ENCODE results near the gene DMAC2. TPM values are rescaled to one million over a fixed set of nuclear protein-coding genes. Genes with fewer than 3 reads are reported as not detected.

The DMAC2 gene
- total RNA-seq, 4 donors from 2014 or later = 41.3 to 62.0 (median 48.3) TPM

GRCh38 chr19:41408256-41408655, 31.5 kb downstream of the DMAC2 start:
- no peak for DNase-seq
- Histone ChIP-seq H3K9me3 (no peaks in the 10 kb centered on the region), H3K4me3 (no peak overlapping the region), H3K36me3 (peaks cover 0 to 27% (median 0%) of the 10 kb centered on the region in 3 donors), H3K27me3 (no peaks in the 10 kb centered on the region), H3K27ac (no peak overlapping the region), H3K4me1 (peaks cover 0 to 29% (median 3%) of the 10 kb centered on the region in 4 donors)
- peak in 2 of 6 experiments; percentile 26 for TF ChIP-seq CTCF (IDR thresholded peaks at IDR 0.05)
- no peak for TF ChIP-seq POLR2A (IDR thresholded peaks at IDR 0.05)

- Histone ChIP-seq H3K4me1 (peaks cover 0 to 29% (median 3%) of the 10 kb centered on the region in 4 donors), H3K27ac (no peak overlapping the region)
- DNase-seq = no peak
Measured at GRCh38 chr19:41407271-41407670, 32.4 kb downstream of the DMAC2 start.

GRCh38 chr19:41405776-41406175, 33.9 kb downstream of the DMAC2 start:
- peaks cover 0 to 29% (median 3%) of the 10 kb centered on the region in 4 donors for H3K4me1 ChIP-seq
- H3K27ac ChIP-seq = no peak overlapping the region
- no peak overlapping the region for H3K4me3 ChIP-seq

More at GRCh38 chr19:41407271-41407670, 32.4 kb downstream of the DMAC2 start:
- H3K36me3 ChIP-seq = peaks cover 0 to 26% (median 0%) of the 10 kb centered on the region in 3 donors
- no peaks in the 10 kb centered on the region for H3K9me3 ChIP-seq
- no peaks in the 10 kb centered on the region for H3K27me3 ChIP-seq
- TF ChIP-seq CTCF (IDR thresholded peaks at IDR 0.05) (no peak), POLR2A (IDR thresholded peaks at IDR 0.05) (no peak)
- no peak overlapping the region for H3K4me3 ChIP-seq

GRCh38 chr19:41403181-41403970, 36.3 kb downstream of the DMAC2 start:
- peaks cover 0 to 10% (median 0%) of the 10 kb centered on the region in 3 donors for H3K36me3 ChIP-seq
- TF ChIP-seq POLR2A (IDR thresholded peaks at IDR 0.05) (no peak), CTCF (IDR thresholded peaks at IDR 0.05) (no peak)
- no peak for DNase-seq
- H3K4me3 ChIP-seq = no peak overlapping the region
- no peaks in the 10 kb centered on the region for H3K27me3 ChIP-seq
- no peaks in the 10 kb centered on the region for H3K9me3 ChIP-seq
- no peak overlapping the region for H3K27ac ChIP-seq
- H3K4me1 ChIP-seq = peaks cover 0 to 15% (median 4%) of the 10 kb centered on the region in 4 donors

More at GRCh38 chr19:41405776-41406175, 33.9 kb downstream of the DMAC2 start:
- Histone ChIP-seq H3K9me3 (no peaks in the 10 kb centered on the region), H3K36me3 (peaks cover 0 to 17% (median 0%) of the 10 kb centered on the region in 3 donors), H3K27me3 (no peaks in the 10 kb centered on the region)
- TF ChIP-seq CTCF (IDR thresholded peaks at IDR 0.05) (no peak), POLR2A (IDR thresholded peaks at IDR 0.05) (no peak)
- DNase-seq = no peak

GRCh38 chr19:41402010-41402409, 37.7 kb downstream of the DMAC2 start:
- Histone ChIP-seq H3K36me3 (peaks cover 0 to 10% (median 0%) of the 10 kb centered on the region in 3 donors), H3K9me3 (no peaks in the 10 kb centered on the region), H3K4me3 (no peak overlapping the region), H3K27me3 (no peaks in the 10 kb centered on the region), H3K4me1 (peaks cover 0 to 13% (median 4%) of the 10 kb centered on the region in 4 donors), H3K27ac (no peak overlapping the region)
- TF ChIP-seq CTCF (IDR thresholded peaks at IDR 0.05) = no peak
- TF ChIP-seq POLR2A (IDR thresholded peaks at IDR 0.05) = no peak
- DNase-seq = no peak
